Left lung (tissue), 10 donors: ENCODE data around the gene GLI3. TPM values are rescaled to one million over a fixed set of nuclear protein-coding genes. Genes with fewer than 3 reads are reported as not detected.

Experiments used
- ATAC-seq: fragments of 200-7000 bp; cut with Tn5 transposase; one replicate; pipeline ENCODE4 v1.9.1; 2020; ENCODE audit warnings: moderate library complexity
- DNase-seq, 4 donors: peaks; one replicate each; pipeline ENCODE4 v3.0.0-alpha.2; 2013 to 2020
- H3K27ac ChIP-seq, 2 donors: fragments of 200-600 bp; sonication (generic) in 1 of 2; one replicate each; pipeline versions ENCODE4 v1.5.0 to v1.8.0; 2020 to 2021
- H3K27me3 ChIP-seq, 2 donors: fragments of 200-600 bp; sonication (generic) in 1 of 2; one replicate each; pipeline versions ENCODE4 v1.5.0 to v1.8.0; 2020 to 2021
- H3K36me3 ChIP-seq, 2 donors: fragments of 200-600 bp; sonication (generic) in 1 of 2; one replicate each; pipeline versions ENCODE4 v1.5.0 to v1.8.0; 2020 to 2021
- H3K4me1 ChIP-seq, 2 donors: fragments of 200-600 bp; one replicate each; pipeline ENCODE4 v1.8.0; 2021
- H3K4me3 ChIP-seq, 2 donors: fragments of 200-600 bp; sonication (generic) in 1 of 2; one replicate each; pipeline versions ENCODE4 v1.5.0 to v1.8.0; 2020 to 2021; ENCODE audit warnings: mild to moderate bottlenecking in 1 of 2
- H3K9me3 ChIP-seq, 2 donors: fragments of 200-600 bp; sonication (generic) in 1 of 2; one replicate each; pipeline versions ENCODE4 v1.5.0 to v1.8.0; 2020 to 2021
- intact Hi-C, 2 donors: fragments of 100-400 bp; cut with DNase I; formaldehyde crosslinking; loops; one replicate each; pipeline versions ENCODE4 v1.11.2 to v1.14.2; 2022
- polyA plus RNA-seq, 6 donors: library from polyadenylated mRNA; unstranded; fragments of 120-200 nt; gene quantifications; one replicate each; pipeline ENCODE4 v1.2.1, GENCODE V29; 2013; ENCODE audit not compliant: insufficient read length in 6 of 6
- total RNA-seq, 2 donors: library from RNA; stranded (reverse); fragmentation: NEBNext Ultra II Directional; extraction: Animal tissue kit (Norgen Biotek cat#: 25700); gene quantifications; one replicate each; pipeline ENCODE4 v1.2.1, GENCODE V29; 2021
- TF ChIP-seq, protein P1 (sequence below), 2 donors: fragments of 200-600 bp; sonication (generic) in 1 of 2; IDR thresholded peaks; one replicate each; pipeline versions ENCODE4 v1.5.0 to v1.8.0; 2021; ENCODE audit warnings: antibody characterized with exemption in 2 of 2
- donor health status: DM: no; HTN: yes; CAD: no.
- donor health status: DM: no; HTN: no; CAD: no.

The GLI3 gene
- total and polyA plus RNA-seq, 8 donors = 20.3 to 38.0 (median 31.3) TPM

DNA sequence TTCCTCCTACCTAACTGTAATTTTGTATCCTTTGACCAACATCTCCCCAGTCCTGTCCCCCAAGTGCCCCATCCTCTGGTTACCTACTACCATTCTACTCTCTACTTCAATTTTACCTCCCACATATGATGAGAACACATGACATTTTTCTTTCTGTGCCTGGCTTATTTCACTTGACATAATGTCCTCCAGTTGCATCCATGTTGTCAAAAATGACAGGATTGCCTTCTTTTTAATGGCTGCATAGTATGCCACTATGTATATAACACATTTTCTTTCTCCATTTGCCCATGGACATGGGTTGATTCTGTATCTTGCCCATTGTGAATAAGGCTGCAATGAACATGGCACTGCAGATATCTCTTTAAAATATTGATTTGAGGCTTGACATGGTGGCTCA lies 33.7 kb downstream of the GLI3 start:
- no peak for DNase-seq
- no peaks in the 10 kb centered on the region for H3K4me1 ChIP-seq
- H3K36me3 ChIP-seq = no peaks in the 10 kb centered on the region
- no peaks in the 10 kb centered on the region for H3K9me3 ChIP-seq
- no peak for ATAC-seq
- TF ChIP-seq, protein P1, sequence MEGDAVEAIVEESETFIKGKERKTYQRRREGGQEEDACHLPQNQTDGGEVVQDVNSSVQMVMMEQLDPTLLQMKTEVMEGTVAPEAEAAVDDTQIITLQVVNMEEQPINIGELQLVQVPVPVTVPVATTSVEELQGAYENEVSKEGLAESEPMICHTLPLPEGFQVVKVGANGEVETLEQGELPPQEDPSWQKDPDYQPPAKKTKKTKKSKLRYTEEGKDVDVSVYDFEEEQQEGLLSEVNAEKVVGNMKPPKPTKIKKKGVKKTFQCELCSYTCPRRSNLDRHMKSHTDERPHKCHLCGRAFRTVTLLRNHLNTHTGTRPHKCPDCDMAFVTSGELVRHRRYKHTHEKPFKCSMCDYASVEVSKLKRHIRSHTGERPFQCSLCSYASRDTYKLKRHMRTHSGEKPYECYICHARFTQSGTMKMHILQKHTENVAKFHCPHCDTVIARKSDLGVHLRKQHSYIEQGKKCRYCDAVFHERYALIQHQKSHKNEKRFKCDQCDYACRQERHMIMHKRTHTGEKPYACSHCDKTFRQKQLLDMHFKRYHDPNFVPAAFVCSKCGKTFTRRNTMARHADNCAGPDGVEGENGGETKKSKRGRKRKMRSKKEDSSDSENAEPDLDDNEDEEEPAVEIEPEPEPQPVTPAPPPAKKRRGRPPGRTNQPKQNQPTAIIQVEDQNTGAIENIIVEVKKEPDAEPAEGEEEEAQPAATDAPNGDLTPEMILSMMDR (IDR thresholded peaks at IDR 0.05) = no peak
- H3K27ac ChIP-seq = no peak overlapping the region
- intact Hi-C loops = no loop called here
- no peaks in the 10 kb centered on the region for H3K27me3 ChIP-seq
- no peak overlapping the region for H3K4me3 ChIP-seq

DNA sequence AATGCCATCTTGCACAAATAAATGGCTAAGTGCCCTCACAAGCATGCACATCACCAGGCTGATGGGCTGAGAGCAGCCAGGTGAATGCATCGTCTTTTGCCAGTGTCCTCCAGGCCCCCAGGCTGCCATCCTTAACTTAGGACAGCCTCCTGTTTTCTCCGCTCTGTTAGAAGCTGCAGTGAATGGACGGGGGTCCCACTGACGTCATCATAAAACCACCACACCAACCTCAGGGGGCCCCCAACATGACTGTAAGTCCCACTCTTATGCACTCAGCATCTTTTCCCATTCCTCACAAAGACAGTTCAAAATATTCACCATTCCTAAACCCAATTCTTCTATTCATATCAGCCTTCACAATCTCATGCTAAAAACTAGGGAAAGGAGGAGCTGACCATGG lies 34.4 kb downstream of the GLI3 start:
- no peak for DNase-seq
- H3K4me3 ChIP-seq = no peak overlapping the region
- H3K27me3 ChIP-seq = no peaks in the 10 kb centered on the region
- H3K4me1 ChIP-seq = no peaks in the 10 kb centered on the region
- no peak overlapping the region for H3K27ac ChIP-seq
- H3K36me3 ChIP-seq = no peaks in the 10 kb centered on the region
- H3K9me3 ChIP-seq = no peaks in the 10 kb centered on the region
- intact Hi-C loops = no loop called here
- ATAC-seq = no peak
- TF ChIP-seq, protein P1 (IDR thresholded peaks at IDR 0.05) = no peak

DNA sequence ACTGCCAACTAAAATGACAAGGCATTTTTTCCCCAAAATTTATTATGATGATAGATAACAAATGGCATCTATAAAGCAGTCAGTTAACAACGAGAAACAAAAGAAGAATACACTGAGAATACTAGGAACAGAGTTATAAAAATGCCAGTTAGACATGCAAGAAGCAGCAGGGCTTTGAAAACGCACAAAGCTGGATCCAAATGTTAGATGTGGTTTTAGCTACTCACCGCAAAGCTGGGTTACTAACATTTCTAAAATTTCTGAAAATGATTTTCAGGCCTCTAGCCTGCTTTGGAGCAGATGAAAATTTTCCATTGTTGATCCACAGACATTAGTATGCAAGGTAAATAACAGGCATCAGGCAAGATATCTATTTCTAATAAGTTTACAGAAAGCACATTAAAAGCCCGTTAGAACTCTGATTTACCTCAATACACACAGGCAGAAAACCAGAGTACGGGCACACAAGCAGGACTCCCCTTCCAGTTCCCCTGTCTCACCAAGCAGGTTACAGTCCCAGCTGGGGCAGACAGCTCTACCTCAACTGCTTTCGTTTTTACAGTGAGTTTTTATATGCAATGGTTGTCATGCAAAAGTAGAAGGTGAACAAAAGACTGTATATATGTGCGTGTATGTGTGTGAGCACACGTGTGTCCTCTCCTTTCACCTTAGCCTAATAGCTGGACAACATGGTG lies 37.9 kb downstream of the GLI3 start:
- Histone ChIP-seq H3K36me3 (no peaks in the 10 kb centered on the region), H3K27me3 (no peaks in the 10 kb centered on the region), H3K4me1 (no peaks in the 10 kb centered on the region), H3K27ac (no peak overlapping the region), H3K9me3 (no peaks in the 10 kb centered on the region), H3K4me3 (no peak overlapping the region)
- TF ChIP-seq, protein P1 (IDR thresholded peaks at IDR 0.05) = no peak
- DNase-seq (no peak), ATAC-seq (no peak)
- intact Hi-C loops = no loop called here

DNA sequence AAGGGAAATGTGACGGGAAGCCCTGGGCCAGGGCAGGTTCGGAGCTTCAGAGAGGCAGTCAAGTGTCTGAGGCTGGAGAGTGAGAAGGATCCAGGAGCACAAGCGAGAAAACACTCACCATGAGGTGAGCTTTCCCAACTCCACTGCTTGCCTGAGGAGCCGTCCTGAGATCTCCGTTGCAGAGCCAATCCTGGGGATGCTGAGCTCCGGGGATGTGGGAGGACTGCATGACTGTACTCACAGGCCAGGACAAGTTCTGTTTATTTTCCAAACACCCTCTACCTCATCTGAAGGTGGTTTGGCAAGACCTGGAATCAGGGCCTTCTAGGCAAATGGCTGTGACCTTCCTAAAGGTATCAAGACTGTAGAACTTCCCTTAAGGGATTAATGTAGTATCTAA lies 38.7 kb downstream of the GLI3 start:
- no peak overlapping the region for H3K27ac ChIP-seq

GRCh38 chr7:42197451-42197850 lies 39.6 kb downstream of the GLI3 start:
- no peaks in the 10 kb centered on the region for H3K27me3 ChIP-seq
- H3K36me3 ChIP-seq = no peaks in the 10 kb centered on the region
- H3K4me1 ChIP-seq = no peaks in the 10 kb centered on the region
- H3K27ac ChIP-seq = no peak overlapping the region
- intact Hi-C loops = no loop called here
- TF ChIP-seq, protein P1 (IDR thresholded peaks at IDR 0.05) = no peak
- H3K9me3 ChIP-seq = no peaks in the 10 kb centered on the region
- no peak for ATAC-seq
- H3K4me3 ChIP-seq = no peak overlapping the region
- no peak for DNase-seq

More for the DNA sequence above, 38.7 kb downstream of the GLI3 start:
- H3K36me3 ChIP-seq = no peaks in the 10 kb centered on the region
- H3K27me3 ChIP-seq = no peaks in the 10 kb centered on the region
- DNase-seq = no peak
- intact Hi-C loops = no loop called here
- no peaks in the 10 kb centered on the region for H3K4me1 ChIP-seq
- TF ChIP-seq, protein P1 (IDR thresholded peaks at IDR 0.05) = no peak
- no peaks in the 10 kb centered on the region for H3K9me3 ChIP-seq
- ATAC-seq = no peak
- no peak overlapping the region for H3K4me3 ChIP-seq
